Dermis microvascular lymphatic vessel endothelial cell (primary cell): ENCODE measurements around the gene CTU1. TPM values are rescaled to one million over a fixed set of nuclear protein-coding genes. Genes with fewer than 3 reads are reported as not detected.
A peak's percentile ranks its signal among the peaks of the same experiment; 100 is the strongest.

Experiments used
- DNase-seq, 2 donors: peaks; one replicate each; pipeline versions ENCODE4 v3.0.0 to v3.0.0-alpha.2; 2010; ENCODE audit warnings: low read depth in 2 of 2
- total RNA-seq: library from RNA; depleted of rRNA; stranded (reverse); fragments of >200 nt; gene quantifications from 2 replicates; pipeline ENCODE4 v1.2.1, GENCODE V29; 2014

Gene CTU1
- total RNA-seq, 1 donor from 2014 or later, result 4.0 TPM

GRCh38 chr19:51082611-51083010 lies 25.6 kb downstream of the CTU1 start, which contains the start of gene KLK14:
TSS of gene KLK14 (minus strand) at chr19:51082887. CDS start at chr19:51082614, 273 bp downstream.
- DNase-seq, result no peak

- DNase-seq, result no peak
Measured at GRCh38 chr19:51081476-51081875, 26.7 kb downstream of the CTU1 start.

GRCh38 chr19:51079481-51080110 lies 28.6 kb downstream of the CTU1 start:
- peak in 1 of 2 donors; percentile 5 for DNase-seq

- DNase-seq, result no peak
Measured at GRCh38 chr19:51078731-51079130, 29.5 kb downstream of the CTU1 start.

GRCh38 chr19:51078104-51078503 lies 30.1 kb downstream of the CTU1 start:
- DNase-seq, result no peak

GRCh38 chr19:51076631-51077213 lies 31.5 kb downstream of the CTU1 start:
- DNase-seq, result no peak

- no peak for DNase-seq
Measured at GRCh38 chr19:51075998-51076397, 32.2 kb downstream of the CTU1 start.

- no peak for DNase-seq
Measured at GRCh38 chr19:51071095-51071405, 37.2 kb downstream of the CTU1 start.

- DNase-seq, result no peak
Measured at GRCh38 chr19:51070334-51071094, 37.7 kb downstream of the CTU1 start.

- DNase-seq, result no peak
Measured at GRCh38 chr19:51066393-51067186, 41.6 kb downstream of the CTU1 start.

GRCh38 chr19:51065221-51065960 lies 42.8 kb downstream of the CTU1 start:
- no peak for DNase-seq

- DNase-seq, result no peak
Measured at GRCh38 chr19:51064534-51065220, 43.5 kb downstream of the CTU1 start, which contains the start of gene KLK13. TSS of gene KLK13 (minus strand) at chr19:51065092. CDS start at chr19:51065067, 25 bp downstream.

- DNase-seq, result no peak
Measured at GRCh38 chr19:51063664-51064063, 44.5 kb downstream of the CTU1 start.

GRCh38 chr19:51060973-51061372 lies 47.2 kb downstream of the CTU1 start:
- no peak for DNase-seq

- DNase-seq, result no peak
Measured at GRCh38 chr19:51060336-51060735, 47.9 kb downstream of the CTU1 start.

- DNase-seq, result no peak
Measured at GRCh38 chr19:51059715-51060114, 48.5 kb downstream of the CTU1 start.

- DNase-seq, result no peak
Measured at GRCh38 chr19:51055866-51056265, 52.3 kb downstream of the CTU1 start.
